Activated CD4-positive, alpha-beta T cell treated with anti-CD3 and anti-CD28 coated beads for 48 hours (primary cell): Measurements from ENCODE around the gene MPRIP.

Source experiments
- DNase-seq: peaks from one replicate; pipeline ENCODE4 v3.0.0-alpha.2; 2020

Gene MPRIP

DNA sequence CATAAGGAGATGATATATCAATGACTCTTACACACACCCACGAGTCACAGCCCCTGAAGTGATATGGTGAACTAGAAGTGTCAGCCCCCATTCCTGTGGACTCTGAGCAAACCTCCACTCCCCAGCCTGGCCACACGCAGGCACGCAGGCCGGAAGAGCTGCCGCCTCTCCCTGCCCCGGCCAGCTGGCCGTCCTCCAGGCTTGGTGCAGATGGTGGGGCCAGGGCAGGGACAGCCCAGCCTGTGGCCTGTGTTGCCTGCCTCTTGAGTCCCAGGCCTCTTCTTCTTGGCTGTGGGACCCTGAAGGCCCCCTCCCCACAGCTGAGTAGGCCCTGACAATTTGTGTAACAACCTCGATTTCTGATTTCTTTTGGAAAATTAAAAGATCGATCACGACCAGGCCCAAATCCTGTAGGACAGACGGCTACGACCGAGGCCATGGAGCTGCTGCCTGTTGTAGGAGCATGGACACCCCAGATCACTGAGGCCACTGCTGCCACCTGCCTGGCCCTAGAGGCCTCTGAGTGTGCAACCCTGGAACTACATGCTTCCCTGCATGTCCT, 10.0 kb upstream of the MPRIP start:
- DNase-seq = no peak

DNA sequence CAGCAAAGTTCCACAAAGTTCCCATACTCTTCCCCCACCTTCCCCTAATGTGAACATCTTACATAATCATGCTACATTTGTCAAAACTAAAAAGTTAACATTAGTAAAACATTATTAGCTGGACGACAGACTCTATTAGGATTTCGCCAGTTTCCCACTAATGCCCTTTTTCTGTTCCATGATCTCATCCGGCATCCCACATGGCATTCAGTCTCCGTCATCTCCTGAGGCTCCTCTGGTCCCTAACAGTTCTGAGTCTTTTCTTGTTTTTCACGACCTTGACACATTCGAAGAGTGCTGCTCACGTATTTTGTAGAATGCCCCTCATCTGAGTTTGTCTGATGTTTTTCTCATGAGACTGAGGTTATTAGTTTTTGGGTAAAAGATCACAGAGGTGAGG, 8.8 kb upstream of the MPRIP start:
- DNase-seq = no peak

DNA sequence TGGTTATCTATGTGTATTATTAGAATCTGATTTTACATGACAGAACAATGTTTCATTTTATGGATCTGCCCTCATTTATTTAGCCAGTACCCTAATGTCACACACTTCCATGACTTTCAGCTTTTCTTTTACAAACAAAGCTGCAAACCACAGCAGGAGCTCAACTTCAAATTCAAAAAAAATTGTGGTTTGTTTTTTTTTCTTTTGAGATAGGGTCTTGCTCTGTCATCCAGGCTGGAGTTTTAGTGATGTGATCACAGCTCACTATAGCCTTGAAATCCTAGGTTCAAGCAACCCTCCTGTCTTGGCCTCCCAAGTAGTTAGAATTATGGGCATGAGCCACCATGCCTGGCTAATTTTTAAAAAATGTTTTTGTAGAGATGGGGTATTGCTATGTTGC, 8.2 kb upstream of the MPRIP start:
- DNase-seq = no peak

DNA sequence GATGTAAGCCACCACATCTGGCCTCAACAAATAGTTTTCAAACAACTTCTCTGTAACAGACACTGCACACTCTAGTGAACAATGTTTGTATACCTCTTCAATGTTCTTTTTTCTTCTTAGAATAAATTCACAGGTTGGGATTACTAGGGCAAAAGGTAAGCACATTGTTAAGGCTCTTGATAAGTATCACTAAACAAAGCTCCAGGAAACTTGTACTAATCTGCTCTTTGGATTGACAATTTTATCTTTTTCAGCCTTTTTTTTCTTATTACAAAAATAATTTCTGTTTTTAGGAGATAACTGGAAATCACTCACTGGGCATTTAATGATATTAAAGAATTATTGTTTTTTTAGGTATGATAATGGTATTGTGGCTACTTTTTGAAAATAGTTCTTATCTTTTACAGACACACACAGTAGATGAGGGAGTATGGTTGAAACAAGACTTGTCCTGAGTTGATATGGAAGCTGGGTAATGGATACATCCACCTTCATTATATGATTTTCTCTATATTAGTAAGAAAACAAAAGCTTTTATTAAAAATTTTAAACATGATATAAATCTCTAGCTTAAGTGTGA, 7.7 kb upstream of the MPRIP start:
- no peak for DNase-seq

GRCh38 chr17:17035490-17035889, 6.8 kb upstream of the MPRIP start:
- DNase-seq = no peak

- DNase-seq = no peak
Measured at GRCh38 chr17:17035920-17036523, 6.2 kb upstream of the MPRIP start.

- no peak for DNase-seq
Measured at GRCh38 chr17:17036524-17036998, 5.7 kb upstream of the MPRIP start.

DNA sequence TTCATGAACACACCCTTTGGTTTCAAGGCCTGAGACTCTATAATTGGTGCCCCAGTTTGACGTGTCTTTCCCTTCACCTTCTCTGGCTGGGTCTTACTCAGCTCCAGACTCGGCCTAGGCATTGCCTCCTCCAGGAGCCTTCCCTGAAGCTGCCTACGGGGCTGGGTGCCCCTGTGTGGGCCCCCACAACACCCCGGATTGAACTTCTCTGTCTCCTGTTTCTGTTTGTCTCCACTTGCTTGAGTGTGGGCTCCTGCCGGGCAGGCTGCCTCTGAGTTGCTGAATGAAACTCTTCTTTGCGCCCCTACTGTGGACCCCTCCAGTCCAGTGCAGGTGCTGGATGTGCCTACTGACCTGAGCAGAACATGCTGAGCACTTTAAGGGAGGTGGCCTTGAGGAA, 2.3 kb upstream of the MPRIP start:
- no peak for DNase-seq

- DNase-seq = no peak
Measured at GRCh38 chr17:17041018-17041521, 1.2 kb upstream of the MPRIP start.

DNA sequence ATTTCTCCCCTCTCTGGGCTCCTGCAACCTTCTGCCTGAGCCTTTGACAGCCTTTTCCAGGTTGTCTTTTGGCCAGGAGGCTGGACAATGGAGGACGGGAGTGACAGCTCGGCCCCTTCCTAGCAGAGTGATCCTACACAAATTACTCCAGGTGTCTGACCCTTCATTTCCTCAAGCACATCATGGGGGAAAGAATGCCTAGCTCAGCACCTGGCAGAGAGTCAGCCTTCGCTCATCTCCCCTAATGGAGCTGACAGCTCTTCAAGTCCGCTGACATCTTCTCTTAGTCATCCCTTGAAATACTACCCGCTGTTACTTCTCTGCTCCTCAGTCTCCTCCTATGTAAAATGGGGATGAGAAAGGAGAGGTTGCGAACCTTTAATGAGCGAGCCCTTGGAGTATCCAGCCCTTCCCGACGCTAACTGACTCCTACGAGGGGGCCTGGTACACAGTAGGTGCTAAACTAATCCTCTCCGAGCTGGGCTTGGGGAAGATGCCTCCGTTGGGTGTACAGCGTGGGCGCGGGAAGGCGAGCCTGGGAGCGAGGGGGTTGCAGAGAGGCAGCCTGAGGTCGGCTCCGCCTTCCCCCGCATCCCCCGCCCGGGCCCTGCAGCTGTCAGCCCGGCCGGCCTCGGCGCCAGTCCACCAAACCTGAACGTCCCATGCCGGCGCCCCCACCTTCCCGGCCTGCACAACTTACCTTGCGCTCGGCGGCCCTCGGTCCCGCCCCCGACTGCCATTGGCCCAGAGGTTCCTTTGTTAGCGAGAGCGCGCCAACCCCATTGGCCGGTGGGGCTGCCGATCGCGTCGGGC, 480 bp upstream of the MPRIP start:
- DNase-seq = peak; percentile 98

GRCh38 chr17:17042851-17043460, 699 bp downstream of the MPRIP start:
- peak; percentile 46 for DNase-seq

DNA sequence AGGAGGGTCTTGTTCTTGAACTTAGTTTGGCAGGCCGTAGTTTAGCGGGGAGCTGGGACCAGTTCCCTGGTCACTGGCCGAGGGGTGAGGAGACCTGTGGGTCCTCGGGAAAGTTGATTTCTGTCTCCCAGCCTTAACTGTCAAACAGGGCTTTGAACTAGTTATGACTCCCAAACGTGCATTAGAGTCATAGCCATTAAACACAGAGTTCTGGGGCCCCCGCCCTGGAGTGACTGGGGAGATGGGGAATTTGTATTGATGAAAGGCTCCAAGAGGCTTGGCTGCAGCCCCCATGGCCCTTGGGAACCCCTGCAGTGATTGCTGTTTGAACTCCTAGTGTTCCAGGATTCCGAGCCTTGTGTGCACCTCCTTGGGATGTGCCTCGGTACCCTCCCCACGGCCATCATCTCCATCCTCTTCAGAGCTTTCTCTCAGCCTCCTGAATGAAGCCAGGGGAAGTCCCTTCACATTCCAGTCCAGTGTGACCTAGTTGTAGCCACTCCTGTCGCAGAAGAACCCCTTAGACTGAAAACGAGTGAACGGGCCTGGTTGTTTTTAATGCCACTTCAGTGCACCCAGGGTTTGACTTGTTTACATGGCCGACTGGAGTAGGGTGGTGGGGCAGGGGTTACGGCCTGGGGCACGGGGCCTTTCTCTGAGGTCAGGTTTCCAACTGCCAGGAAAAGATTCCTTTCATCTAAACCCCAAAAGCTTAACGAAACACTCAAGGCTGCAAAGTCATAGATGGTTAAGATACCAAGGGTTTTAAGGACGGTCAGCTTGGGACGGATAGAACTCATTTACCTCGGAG, 1.4 kb downstream of the MPRIP start:
- DNase-seq = no peak

GRCh38 chr17:17044846-17045561, 2.7 kb downstream of the MPRIP start:
- no peak for DNase-seq

- no peak for DNase-seq
Measured at GRCh38 chr17:17048106-17048505, 5.8 kb downstream of the MPRIP start.

DNA sequence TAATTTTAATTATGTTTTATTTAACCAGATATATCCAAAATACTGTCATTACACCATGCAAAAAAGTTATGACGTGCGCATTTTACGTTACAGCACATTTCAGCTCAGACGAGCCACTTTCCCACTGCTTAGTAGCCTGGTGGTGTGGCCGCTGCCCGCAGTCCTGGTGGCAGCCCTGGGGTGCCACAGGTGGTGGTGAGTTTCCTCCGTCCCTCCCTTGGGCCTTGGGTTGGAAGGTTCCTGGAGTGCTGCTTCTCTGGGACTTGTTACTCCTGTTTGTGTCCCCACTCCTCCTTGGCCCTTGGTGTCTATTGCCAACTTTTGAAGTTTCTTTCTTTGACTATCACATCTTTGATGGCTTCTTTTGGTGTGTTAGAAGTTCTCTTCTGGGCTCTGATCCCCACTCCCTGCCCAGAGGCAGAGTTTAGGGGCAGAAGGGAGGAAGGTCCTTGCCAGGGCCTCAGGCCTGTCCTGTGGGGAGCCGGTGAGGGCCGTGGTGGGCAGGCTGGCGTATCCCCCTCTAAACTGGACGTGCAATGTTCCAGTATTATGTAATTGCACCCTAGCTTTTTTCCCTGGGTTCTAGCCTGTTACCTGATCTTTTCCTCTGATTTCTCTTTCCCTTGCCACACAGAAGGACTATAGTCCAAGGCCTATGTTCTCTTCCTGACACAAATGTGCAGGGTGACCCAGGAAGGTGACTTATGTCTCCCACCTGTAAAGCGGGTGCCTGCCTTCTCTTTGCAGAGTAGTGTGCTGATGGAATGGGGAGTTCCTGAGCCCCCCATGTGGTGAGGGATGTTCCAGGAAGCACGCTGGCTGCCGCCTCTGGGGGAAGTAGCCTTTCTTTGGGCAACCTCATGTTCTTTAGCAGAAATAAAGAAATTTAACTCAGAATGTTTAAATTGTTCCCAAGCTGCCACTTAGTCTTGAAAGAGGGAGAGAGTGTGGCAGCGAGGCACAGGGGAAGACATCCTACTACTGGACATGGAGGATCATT, 8.4 kb downstream of the MPRIP start:
- DNase-seq = no peak

- no peak for DNase-seq
Measured at GRCh38 chr17:17051380-17051779, 9.1 kb downstream of the MPRIP start.

- no peak for DNase-seq
Measured at GRCh38 chr17:17051791-17052461, 9.7 kb downstream of the MPRIP start.

- DNase-seq = no peak
Measured at GRCh38 chr17:17052462-17053221, 10.4 kb downstream of the MPRIP start.
